ENCODE data around the gene LYRM2.

- TF ChIP-seq CTCF (IDR thresholded peaks at IDR 0.05) = no peak
- TF ChIP-seq POLR2A (IDR thresholded peaks at IDR 0.05) = no peak
- no peak for TF ChIP-seq POLR2AphosphoS5 (IDR thresholded peaks at IDR 0.05)
Measured at GRCh38 chr6:89685311-89685710, 46.8 kb upstream of the LYRM2 start.
